HepG2 (cell line): Measurements from ENCODE around the gene EVC. TPM values are rescaled to one million over a fixed set of nuclear protein-coding genes. Genes with fewer than 3 reads are reported as not detected.

Experiments used
- ATAC-seq: fragments of 200-7000 bp; cut with Tn5 transposase; 3 replicates; pipeline ENCODE4 v1.9.1; 2020; ENCODE audit warnings: mild to moderate bottlenecking, moderate library complexity
- BruUV-seq: library from RNA; stranded (reverse); fragments of 400-500 nt; replicated peaks from 2 replicates; lab custom pipeline; 2021; lab: Mats Ljungman, UMichigan
- CTCF ChIA-PET: fragments of 300-600 bp; formaldehyde crosslinking; extraction: SDS; loops from one replicate; lab custom pipeline; 2021; ENCODE audit warnings: low total read pairs, inconsistent platforms, low intra/inter-chr PET ratio; lab: Yijun Ruan, JAX
- POLR2A ChIA-PET: fragments of 350-600 bp; sonication (Branson Sonifier 250); formaldehyde crosslinking; loops from one replicate; lab custom pipeline; 2020; ENCODE audit warnings: antibody characterized with exemption, inconsistent platforms; lab: Yijun Ruan, JAX
- DNase-seq: peaks from one replicate; pipeline ENCODE4 v3.0.0-alpha.2; 2015; ENCODE audit warnings: low spot score
- FAIRE-seq: peaks from 3 replicates; lab custom pipeline; 2011; peaks lifted over from hg19 to GRCh38; lab: Jason Lieb, UNC
- H2AFZ ChIP-seq: one replicate; pipeline ENCODE4 v1.6.1; 2011; ENCODE audit warnings: low read length, inconsistent platforms
- H3K27ac ChIP-seq: fragments of 300-600 bp; 3 replicates; pipeline ENCODE4 v1.8.0; 2011; ENCODE audit warnings: mixed run types, mild to moderate bottlenecking, mixed read lengths, low read length, inconsistent platforms; ENCODE audit not compliant: insufficient read depth; ENCODE audit errors: extremely low read length
- H3K27me3 ChIP-seq, 2 experiments: fragments of 200-600 bp in 1 of 2; 2 replicates in 1 of 2; 3 replicates in 1 of 2; pipeline versions ENCODE4 v1.6.0 to v1.8.0; 2011; ENCODE audit warnings: low read length in 2 of 2, mild to moderate bottlenecking in 2 of 2, moderate library complexity in 2 of 2, inconsistent platforms in 1 of 2; ENCODE audit not compliant: insufficient read depth in 2 of 2, control insufficient read depth in 1 of 2
- H3K36me3 ChIP-seq, 2 experiments: fragments of 200-600 bp in 1 of 2; replicated peaks in 1 of 2; 2 replicates in 1 of 2; 3 replicates in 1 of 2; pipeline versions ENCODE4 v1.5.1 to v1.8.0; 2011; ENCODE audit warnings: low read length in 2 of 2, inconsistent platforms in 1 of 2; ENCODE audit not compliant: insufficient read depth in 2 of 2, control insufficient read depth in 1 of 2
- H3K4me1 ChIP-seq: 2 replicates; pipeline ENCODE4 v1.5.1; 2012; ENCODE audit warnings: low read length, inconsistent platforms; ENCODE audit not compliant: insufficient read depth
- H3K4me2 ChIP-seq: 2 replicates; pipeline ENCODE4 v1.6.0; 2011; ENCODE audit warnings: low read depth, low read length, inconsistent platforms
- H3K4me3 ChIP-seq, 3 experiments: fragments of 200-600 bp in 1 of 3; sonication (generic), shearing (Covaris generic) in 1 of 3; replicated peaks in 1 of 3; 2 replicates each; pipeline ENCODE4 v1.5.1; 2011 to 2016; ENCODE audit warnings: low read length in 3 of 3, inconsistent platforms in 2 of 3, low read depth in 2 of 3, mild to moderate bottlenecking in 2 of 3, control low read depth in 1 of 3, mixed read lengths in 1 of 3; ENCODE audit not compliant: insufficient read depth in 1 of 3
- H3K79me2 ChIP-seq: one replicate; pipeline ENCODE4 v1.6.1; 2011; ENCODE audit warnings: low read length, inconsistent platforms; ENCODE audit not compliant: insufficient read depth
- H3K9ac ChIP-seq: 2 replicates; pipeline ENCODE4 v1.6.0; 2011; ENCODE audit warnings: mild to moderate bottlenecking, low read depth, low read length, inconsistent platforms; ENCODE audit not compliant: insufficient read depth
- H3K9me3 ChIP-seq: 2 replicates; pipeline ENCODE4 v1.5.1; 2012; ENCODE audit warnings: mild to moderate bottlenecking, low read length
- H4K20me1 ChIP-seq: 2 replicates; pipeline ENCODE4 v1.6.0; 2011; ENCODE audit warnings: inconsistent platforms, mild to moderate bottlenecking, low read length, moderate library complexity; ENCODE audit not compliant: insufficient read depth
- FOXK2 ChIP-seq: fragments of 450-650 bp; IDR thresholded peaks from 2 replicates; pipeline ENCODE4 v1.6.1; 2016
- SCMH1 ChIP-seq: sonication (generic); formaldehyde crosslinking; IDR thresholded peaks from 2 replicates; pipeline ENCODE4 v1.9.0; 2021; ENCODE audit warnings: missing genetic modification reagents, mild to moderate bottlenecking, borderline replicate concordance
- ZNF256 ChIP-seq: sonication (generic); formaldehyde crosslinking; conservative IDR thresholded peaks from 2 replicates; pipeline ENCODE4 v1.4.0; 2020; ENCODE audit warnings: missing genetic modification reagents
- ZNF317 ChIP-seq: sonication (generic); formaldehyde crosslinking; IDR thresholded peaks from 2 replicates; pipeline ENCODE4 v1.5.0; 2020; ENCODE audit warnings: mild to moderate bottlenecking, missing genetic modification reagents
- ZNF616 ChIP-seq: sonication (generic); formaldehyde crosslinking; IDR thresholded peaks from 2 replicates; pipeline ENCODE4 v1.5.0; 2020; ENCODE audit warnings: low read depth, mild to moderate bottlenecking, missing genetic modification reagents
- ZNF816 ChIP-seq: sonication (generic); formaldehyde crosslinking; IDR thresholded peaks from 2 replicates; pipeline ENCODE4 v1.8.0; 2022; ENCODE audit warnings: missing genetic modification reagents, mild to moderate bottlenecking, borderline replicate concordance
- WGBS: methylation state at CpG from one replicate; pipeline ENCODE4 v1.1.6; 2017; ENCODE audit warnings: low lambda C conversion rate; 5-methylcytosine and 5-hydroxymethylcytosine counted together
- in situ Hi-C: cut with HindIII; loops from 2 replicates; pipeline ENCODE4 v1.10.0; 2017; ENCODE audit warnings: low pct_unique_long_range_greater_than_20kb; ENCODE audit not compliant: extremely low pct_ligation_motif_present
- intact Hi-C: fragments of 100-400 bp; cut with micrococcal nuclease; formaldehyde crosslinking; loops from one replicate; pipeline ENCODE4 v1.10.0; 2022; ENCODE audit not compliant: unreplicated experiment
- polyA plus RNA-seq, 8 experiments: library from polyadenylated mRNA; depleted of rRNA in 3 of 8; stranded (reverse) in 7 of 8; unstranded in 1 of 8; fragments of >200 nt; fragmentation: Illumina TruSeq in 4 of 8; extraction: Trizol in 4 of 8; gene quantifications; 2 replicates each; pipeline versions ENCODE4 v1.2.1 to v1.2.3, GENCODE V29; 2011 to 2016; ENCODE audit warnings: low read depth in 4 of 8, missing spikeins in 1 of 8, mixed read lengths in 1 of 8; ENCODE audit not compliant: insufficient read depth in 1 of 8
- total RNA-seq, 5 experiments: library from RNA; depleted of rRNA; stranded (reverse); fragments of >200 nt; fragmentation: Illumina TruSeq; extraction: Trizol; gene quantifications; 2 replicates each; pipeline ENCODE4 v1.2.3, GENCODE V29; 2016; ENCODE audit warnings: low read depth in 1 of 5
- TF ChIP-seq, protein P1 (sequence below): sonication (generic); formaldehyde crosslinking; IDR thresholded peaks from 2 replicates; pipeline ENCODE4 v1.5.1; 2020; ENCODE audit warnings: mild to moderate bottlenecking, missing genetic modification reagents
- TF ChIP-seq, protein P2 (sequence below): sonication (generic); formaldehyde crosslinking; IDR thresholded peaks from 2 replicates; pipeline ENCODE4 v1.4.0; 2020; ENCODE audit warnings: missing genetic modification reagents, borderline replicate concordance

Gene EVC
- total and polyA plus RNA-seq, 2 of the 13 experiments (the other 11 are each of a cell fraction or from before 2014, with no cell fraction given) = 3.1 to 4.9 TPM

DNA sequence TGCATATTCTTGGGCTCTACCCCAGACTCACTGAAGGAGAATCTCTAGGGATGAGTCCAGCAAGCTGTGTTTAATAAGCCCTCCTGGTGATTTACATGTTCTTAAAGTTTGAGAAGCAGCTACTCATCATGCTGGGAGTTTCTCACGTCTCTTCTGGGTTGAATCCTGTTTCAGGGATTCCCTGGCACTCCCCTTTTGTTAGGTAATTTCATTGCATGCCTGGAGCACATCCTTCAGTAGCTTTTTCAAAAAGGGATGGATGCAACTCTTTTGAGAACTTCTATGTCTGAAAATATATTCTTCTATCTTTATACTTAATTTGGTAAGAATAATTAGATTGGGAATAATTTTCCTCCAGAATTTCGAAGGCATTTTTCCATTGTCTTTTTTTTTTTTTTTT, 4.4 kb downstream of the EVC start:
- Histone ChIP-seq H3K27me3 (no peaks in the 10 kb centered on the region; a peak in 1 of 5 replicates), H4K20me1 (no peaks in the 10 kb centered on the region), H3K9ac (no peak overlapping the region), H3K4me1 (peaks cover 68% of the 10 kb centered on the region), H3K9me3 (peaks cover 7% of the 10 kb centered on the region), H3K79me2 (peaks cover 6% of the 10 kb centered on the region), H2AFZ (no peak overlapping the region), H3K27ac (no peak overlapping the region), H3K4me2 (no peak overlapping the region), H3K4me3 (no peak overlapping the region), H3K36me3 (peaks cover 1 to 7% of the 10 kb centered on the region in 2 experiments; a peak in 3 of 5 replicates)
- in situ Hi-C loops = no loop called here
- CTCF ChIA-PET = no interaction called here
- ATAC-seq (no peak), FAIRE-seq (no peak), DNase-seq (no peak)
- BruUV-seq = no TSS peak
- WGBS = 49% methylated on average over 2 of the region's 2 CpGs
- POLR2A ChIA-PET = no interaction called here
- TF ChIP-seq ZNF256 (CRISPR knock-in tag) (no peak), ZNF616 (CRISPR knock-in tag) (no peak), FOXK2 (no peak), SCMH1 (CRISPR knock-in tag) (no peak), ZNF816 (CRISPR knock-in tag) (no peak), ZNF317 (CRISPR knock-in tag) (no peak)
- TF ChIP-seq, protein P1, sequence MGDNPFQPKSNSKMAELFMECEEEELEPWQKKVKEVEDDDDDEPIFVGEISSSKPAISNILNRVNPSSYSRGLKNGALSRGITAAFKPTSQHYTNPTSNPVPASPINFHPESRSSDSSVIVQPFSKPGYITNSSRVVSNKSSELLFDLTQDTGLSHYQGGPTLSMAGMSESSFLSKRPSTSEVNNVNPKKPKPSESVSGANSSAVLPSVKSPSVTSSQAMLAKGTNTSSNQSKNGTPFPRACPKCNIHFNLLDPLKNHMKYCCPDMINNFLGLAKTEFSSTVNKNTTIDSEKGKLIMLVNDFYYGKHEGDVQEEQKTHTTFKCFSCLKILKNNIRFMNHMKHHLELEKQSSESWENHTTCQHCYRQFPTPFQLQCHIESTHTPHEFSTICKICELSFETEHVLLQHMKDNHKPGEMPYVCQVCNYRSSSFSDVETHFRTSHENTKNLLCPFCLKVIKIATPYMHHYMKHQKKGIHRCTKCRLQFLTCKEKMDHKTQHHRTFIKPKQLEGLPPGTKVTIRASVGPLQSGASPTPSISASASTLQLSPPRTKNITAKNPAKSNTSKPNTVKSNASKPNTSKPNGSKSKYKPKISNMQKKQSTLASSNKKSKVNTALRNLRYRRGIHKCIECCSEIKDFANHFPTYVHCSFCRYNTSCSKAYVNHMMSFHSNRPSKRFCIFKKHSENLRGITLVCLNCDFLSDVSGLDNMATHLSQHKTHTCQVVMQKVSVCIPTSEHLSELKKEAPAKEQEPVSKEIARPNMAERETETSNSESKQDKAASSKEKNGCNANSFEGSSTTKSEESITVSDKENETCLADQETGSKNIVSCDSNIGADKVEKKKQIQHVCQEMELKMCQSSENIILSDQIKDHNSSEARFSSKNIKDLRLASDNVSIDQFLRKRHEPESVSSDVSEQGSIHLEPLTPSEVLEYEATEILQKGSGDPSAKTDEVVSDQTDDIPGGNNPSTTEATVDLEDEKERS = peak; percentile 71; the same call in 1 of the 2 replicates
- TF ChIP-seq, protein P2, sequence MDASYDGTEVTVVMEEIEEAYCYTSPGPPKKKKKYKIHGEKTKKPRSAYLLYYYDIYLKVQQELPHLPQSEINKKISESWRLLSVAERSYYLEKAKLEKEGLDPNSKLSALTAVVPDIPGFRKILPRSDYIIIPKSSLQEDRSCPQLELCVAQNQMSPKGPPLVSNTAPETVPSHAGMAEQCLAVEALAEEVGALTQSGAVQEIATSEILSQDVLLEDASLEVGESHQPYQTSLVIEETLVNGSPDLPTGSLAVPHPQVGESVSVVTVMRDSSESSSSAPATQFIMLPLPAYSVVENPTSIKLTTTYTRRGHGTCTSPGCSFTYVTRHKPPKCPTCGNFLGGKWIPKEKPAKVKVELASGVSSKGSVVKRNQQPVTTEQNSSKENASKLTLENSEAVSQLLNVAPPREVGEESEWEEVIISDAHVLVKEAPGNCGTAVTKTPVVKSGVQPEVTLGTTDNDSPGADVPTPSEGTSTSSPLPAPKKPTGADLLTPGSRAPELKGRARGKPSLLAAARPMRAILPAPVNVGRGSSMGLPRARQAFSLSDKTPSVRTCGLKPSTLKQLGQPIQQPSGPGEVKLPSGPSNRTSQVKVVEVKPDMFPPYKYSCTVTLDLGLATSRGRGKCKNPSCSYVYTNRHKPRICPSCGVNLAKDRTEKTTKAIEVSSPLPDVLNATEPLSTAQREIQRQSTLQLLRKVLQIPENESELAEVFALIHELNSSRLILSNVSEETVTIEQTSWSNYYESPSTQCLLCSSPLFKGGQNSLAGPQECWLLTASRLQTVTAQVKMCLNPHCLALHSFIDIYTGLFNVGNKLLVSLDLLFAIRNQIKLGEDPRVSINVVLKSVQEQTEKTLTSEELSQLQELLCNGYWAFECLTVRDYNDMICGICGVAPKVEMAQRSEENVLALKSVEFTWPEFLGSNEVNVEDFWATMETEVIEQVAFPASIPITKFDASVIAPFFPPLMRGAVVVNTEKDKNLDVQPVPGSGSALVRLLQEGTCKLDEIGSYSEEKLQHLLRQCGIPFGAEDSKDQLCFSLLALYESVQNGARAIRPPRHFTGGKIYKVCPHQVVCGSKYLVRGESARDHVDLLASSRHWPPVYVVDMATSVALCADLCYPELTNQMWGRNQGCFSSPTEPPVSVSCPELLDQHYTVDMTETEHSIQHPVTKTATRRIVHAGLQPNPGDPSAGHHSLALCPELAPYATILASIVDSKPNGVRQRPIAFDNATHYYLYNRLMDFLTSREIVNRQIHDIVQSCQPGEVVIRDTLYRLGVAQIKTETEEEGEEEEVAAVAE (CRISPR knock-in tag) = no peak
- intact Hi-C loops = no loop called here
